Measurements from ENCODE around the gene CRYZ. TPM values are rescaled to one million over a fixed set of nuclear protein-coding genes. Genes with fewer than 3 reads are reported as not detected.

The CRYZ gene
- polyA plus RNA-seq, 1 experiment: 108 TPM

DNA sequence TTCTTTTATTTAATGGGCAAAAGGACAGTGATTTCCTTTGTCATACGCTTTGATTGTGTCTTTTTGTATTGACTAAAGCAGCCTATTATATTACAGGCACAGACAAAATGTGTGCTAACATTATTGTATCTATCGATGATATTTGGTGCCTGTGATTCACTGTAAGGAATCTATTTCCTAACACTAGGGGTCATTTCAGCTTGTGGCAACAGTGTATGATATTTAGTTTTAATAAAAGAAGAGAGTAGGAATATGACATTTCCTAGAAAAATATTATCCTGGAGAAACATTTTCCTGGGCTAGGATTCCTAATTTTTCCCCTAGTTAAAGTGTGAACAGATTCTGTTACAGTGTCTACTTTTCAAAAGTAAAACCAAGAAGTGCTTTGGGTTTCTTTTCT lies 42.9 kb upstream of the CRYZ start:
- TF ChIP-seq CTCF (IDR thresholded peaks at IDR 0.05; ENCODE audit: low read depth, low read length): peak; percentile 22
- Histone ChIP-seq H3K27ac (ENCODE audit: low read depth, low read length) (no peak overlapping the region), H3K4me3 (ENCODE audit: low read depth, low read length) (no peak overlapping the region), H3K27me3 (ENCODE audit: control insufficient read depth, insufficient read depth, low read length) (no peaks in the 10 kb centered on the region), H3K9me3 (ENCODE audit: control insufficient read depth, insufficient read depth, low read length) (no peaks in the 10 kb centered on the region)
- no peak for DNase-seq (ENCODE audit: low read depth, low spot score)
- CTCF ChIA-PET: interaction anchor here (0.8 to 9.0 kb wide), 6 partner anchors 9 to 427 kb away, joined by 3 to 218 read pairs (median 4); partner anchors contain the start of gene TYW3
- POLR2A ChIA-PET: no interaction called here

GRCh38 chr1:74773582-74773981 lies 40.7 kb upstream of the CRYZ start:
- H3K4me3 ChIP-seq (ENCODE audit: low read depth, low read length): no peak overlapping the region
- H3K27me3 ChIP-seq (ENCODE audit: control insufficient read depth, insufficient read depth, low read length): no peaks in the 10 kb centered on the region
- ChIA-PET CTCF (interaction anchor here (2.9 to 9.0 kb wide), 3 partner anchors 40 to 429 kb away, joined by 11 to 218 read pairs (median 15); partner anchors contain the start of genes CRYZ and TYW3), POLR2A (no interaction called here)
- no peak for DNase-seq (ENCODE audit: low read depth, low spot score)
- TF ChIP-seq CTCF (IDR thresholded peaks at IDR 0.05; ENCODE audit: low read depth, low read length): no peak
- H3K9me3 ChIP-seq (ENCODE audit: control insufficient read depth, insufficient read depth, low read length): no peaks in the 10 kb centered on the region
- H3K27ac ChIP-seq (ENCODE audit: low read depth, low read length): no peak overlapping the region

GRCh38 chr1:74772945-74773344 lies 40.1 kb upstream of the CRYZ start:
- CTCF ChIA-PET: interaction anchor here (2.9 to 9.0 kb wide), 3 partner anchors 39 to 430 kb away, joined by 11 to 218 read pairs (median 15); partner anchors contain the start of genes CRYZ and TYW3
- no peak overlapping the region for H3K4me3 ChIP-seq (ENCODE audit: low read depth, low read length)
- no peak for TF ChIP-seq CTCF (IDR thresholded peaks at IDR 0.05; ENCODE audit: low read depth, low read length)
- no peaks in the 10 kb centered on the region for H3K27me3 ChIP-seq (ENCODE audit: control insufficient read depth, insufficient read depth, low read length)
- no peak overlapping the region for H3K27ac ChIP-seq (ENCODE audit: low read depth, low read length)
- no peaks in the 10 kb centered on the region for H3K9me3 ChIP-seq (ENCODE audit: control insufficient read depth, insufficient read depth, low read length)
- no peak for DNase-seq (ENCODE audit: low read depth, low spot score)
- POLR2A ChIA-PET: no interaction called here

DNA sequence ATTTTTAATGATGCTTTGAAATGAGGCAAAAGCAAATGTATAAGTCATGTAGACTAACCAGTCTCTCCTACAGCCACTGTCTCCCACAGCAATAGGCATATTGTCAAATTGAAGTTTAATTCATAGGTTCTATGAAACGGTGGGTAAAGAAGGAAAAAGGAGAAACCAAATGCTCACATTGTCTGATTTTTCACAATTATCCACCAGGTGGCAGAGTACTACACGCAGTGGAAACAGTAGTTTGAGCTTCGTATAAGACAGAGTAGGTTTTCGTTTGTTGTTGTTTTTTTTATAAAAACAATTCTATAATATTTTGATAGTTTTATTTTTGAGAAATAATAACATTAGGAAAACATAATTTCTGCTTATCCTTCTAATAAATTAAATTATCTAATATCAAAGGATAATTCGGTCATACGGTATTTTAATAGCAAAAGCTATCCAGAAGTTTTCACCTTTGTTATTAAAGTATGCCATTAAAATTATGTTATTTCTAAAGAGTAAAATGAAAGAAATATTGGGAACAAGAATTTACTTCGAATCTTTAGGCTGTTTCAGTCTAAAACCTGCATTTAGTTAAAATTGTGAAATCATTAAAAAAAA lies 39.2 kb upstream of the CRYZ start:
- DNase-seq (ENCODE audit: low read depth, low spot score): peak; percentile 8
- POLR2A ChIA-PET: no interaction called here
- H3K27me3 ChIP-seq (ENCODE audit: control insufficient read depth, insufficient read depth, low read length): no peaks in the 10 kb centered on the region
- H3K27ac ChIP-seq (ENCODE audit: low read depth, low read length): no peak overlapping the region
- CTCF ChIA-PET: interaction anchor here (0.6 to 9.0 kb wide), 26 partner anchors 9 to 860 kb away, joined by 3 to 218 read pairs (median 5); partner anchors contain the start of genes CRYZ and TYW3
- TF ChIP-seq CTCF (IDR thresholded peaks at IDR 0.05; ENCODE audit: low read depth, low read length): peak; percentile 76
- no peaks in the 10 kb centered on the region for H3K9me3 ChIP-seq (ENCODE audit: control insufficient read depth, insufficient read depth, low read length)
- H3K4me3 ChIP-seq (ENCODE audit: low read depth, low read length): no peak overlapping the region

DNA sequence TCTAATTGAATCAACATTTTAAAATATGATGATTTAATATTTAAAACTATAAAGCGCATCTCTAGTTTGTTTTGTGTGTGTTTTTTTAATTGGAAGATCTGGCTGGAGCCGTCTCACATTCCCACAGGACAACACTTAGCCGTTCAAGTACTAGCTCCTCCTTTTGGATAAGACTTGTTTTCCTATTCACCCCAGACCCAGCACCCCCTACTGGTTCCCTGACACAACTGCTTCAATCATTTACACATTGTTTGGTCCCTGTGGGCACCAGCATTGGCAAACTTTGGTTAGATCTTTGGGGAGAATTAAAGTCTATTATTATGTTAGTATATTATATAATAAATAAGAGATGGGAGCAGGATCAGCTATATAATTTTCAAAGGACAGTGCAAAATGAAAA lies 34.6 kb upstream of the CRYZ start:
- Histone ChIP-seq H3K9me3 (ENCODE audit: control insufficient read depth, insufficient read depth, low read length) (no peaks in the 10 kb centered on the region), H3K27me3 (ENCODE audit: control insufficient read depth, insufficient read depth, low read length) (no peaks in the 10 kb centered on the region), H3K27ac (ENCODE audit: low read depth, low read length) (no peak overlapping the region), H3K4me3 (ENCODE audit: low read depth, low read length) (no peak overlapping the region)
- ChIA-PET POLR2A (no interaction called here), CTCF (interaction anchor here (1.2 to 2.3 kb wide), 4 partner anchors 9 to 435 kb away, joined by 3 to 9 read pairs (median 8); no protein-coding TSS in a partner anchor)
- DNase-seq (ENCODE audit: low read depth, low spot score): no peak
- peak; percentile 16; the same call in 1 of the 2 replicates for TF ChIP-seq CTCF (IDR thresholded peaks at IDR 0.05; ENCODE audit: low read depth, low read length)

Measured in AG04450 (cell line).